Lower leg skin (tissue), 3 donors: ENCODE data around the gene TIMP2.

Experiments
- POLR2A ChIP-seq, 2 donors: fragments of 450-650 bp; IDR thresholded peaks; one replicate each; pipeline ENCODE4 v1.6.1; 2016 to 2017; ENCODE audit warnings: antibody characterized with exemption in 2 of 2, mild to moderate bottlenecking in 1 of 2, moderate library complexity in 1 of 2
- TF ChIP-seq, protein P1 (sequence below), 3 donors: fragments of 450-650 bp; IDR thresholded peaks; one replicate each; pipeline ENCODE4 v1.5.1; 2016; ENCODE audit warnings: antibody characterized with exemption in 3 of 3, mild to moderate bottlenecking in 3 of 3, moderate library complexity in 2 of 3

DNA sequence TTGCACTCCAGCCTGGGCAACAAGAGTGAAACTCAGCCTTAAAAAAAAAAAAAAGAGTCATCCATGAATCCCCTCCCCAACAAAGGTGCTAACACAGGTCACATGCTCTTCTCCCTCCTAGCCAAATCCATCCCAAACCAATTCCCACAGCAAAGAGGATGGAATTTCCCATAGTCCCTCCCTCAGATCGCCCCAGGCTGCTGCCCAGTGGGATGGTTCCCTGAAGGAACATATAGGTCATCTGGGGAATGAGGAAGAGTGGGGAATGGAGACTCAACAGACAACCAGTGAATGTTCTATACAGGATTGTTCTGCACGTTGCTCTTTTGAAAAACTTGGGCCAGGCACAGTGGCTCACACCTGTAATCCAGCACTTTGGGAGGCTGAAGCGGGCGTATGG, 36.4 kb upstream of the TIMP2 start:
- TF ChIP-seq, protein P1, sequence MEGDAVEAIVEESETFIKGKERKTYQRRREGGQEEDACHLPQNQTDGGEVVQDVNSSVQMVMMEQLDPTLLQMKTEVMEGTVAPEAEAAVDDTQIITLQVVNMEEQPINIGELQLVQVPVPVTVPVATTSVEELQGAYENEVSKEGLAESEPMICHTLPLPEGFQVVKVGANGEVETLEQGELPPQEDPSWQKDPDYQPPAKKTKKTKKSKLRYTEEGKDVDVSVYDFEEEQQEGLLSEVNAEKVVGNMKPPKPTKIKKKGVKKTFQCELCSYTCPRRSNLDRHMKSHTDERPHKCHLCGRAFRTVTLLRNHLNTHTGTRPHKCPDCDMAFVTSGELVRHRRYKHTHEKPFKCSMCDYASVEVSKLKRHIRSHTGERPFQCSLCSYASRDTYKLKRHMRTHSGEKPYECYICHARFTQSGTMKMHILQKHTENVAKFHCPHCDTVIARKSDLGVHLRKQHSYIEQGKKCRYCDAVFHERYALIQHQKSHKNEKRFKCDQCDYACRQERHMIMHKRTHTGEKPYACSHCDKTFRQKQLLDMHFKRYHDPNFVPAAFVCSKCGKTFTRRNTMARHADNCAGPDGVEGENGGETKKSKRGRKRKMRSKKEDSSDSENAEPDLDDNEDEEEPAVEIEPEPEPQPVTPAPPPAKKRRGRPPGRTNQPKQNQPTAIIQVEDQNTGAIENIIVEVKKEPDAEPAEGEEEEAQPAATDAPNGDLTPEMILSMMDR (IDR thresholded peaks at IDR 0.05) = no peak
- TF ChIP-seq POLR2A (IDR thresholded peaks at IDR 0.05) = no peak
